OCI-LY7 (cell line): ENCODE results near the gene VANGL1.

ENCODE experiments used
- CTCF ChIP-seq: fragments of 200-600 bp; sonication (generic); conservative IDR thresholded peaks from 2 replicates; pipeline ENCODE4 v1.5.1; 2014; ENCODE audit warnings: mild to moderate bottlenecking, antibody characterized with exemption, low read length, moderate library complexity, mixed read lengths
- EZH2phosphoT487 ChIP-seq: fragments of 200-600 bp; sonication (generic); IDR thresholded peaks from 2 replicates; pipeline ENCODE4 v1.6.1; 2018; ENCODE audit warnings: low read depth, borderline replicate concordance, mild to moderate bottlenecking, mixed run types, antibody characterized with exemption, low read length, moderate library complexity, mixed read lengths

- TF ChIP-seq CTCF (no peak), EZH2phosphoT487 (no peak)
Measured at GRCh38 chr1:115701090-115701489, 59.3 kb downstream of the VANGL1 start.
